ENCODE data around the gene KRT222. TPM values are rescaled to one million over a fixed set of nuclear protein-coding genes. Genes with fewer than 3 reads are reported as not detected.

Gene KRT222
- total and polyA plus RNA-seq, 2 of the 13 experiments (the other 11 are each of a cell fraction or from before 2014, with no cell fraction given), result not detected

Other genes with a start within 250 kb of the KRT222 start
- gene TOP2A, start 247.3 kb downstream of the KRT222 start, total RNA-seq (2016; rRNA removed; fragmentation: Illumina TruSeq; extraction: Trizol), result 327 and 614 TPM in 2 replicates
- 52.7 and 108 TPM in 2 replicates for gene TOP2A, start 247.3 kb downstream of the KRT222 start, polyA plus RNA-seq (2011; rRNA removed)
- 4.1 and 4.9 TPM in 2 replicates for gene IGFBP4, start 221.7 kb downstream of the KRT222 start, total RNA-seq (2016; rRNA removed; fragmentation: Illumina TruSeq; extraction: Trizol)
- 43.6 and 49.0 TPM in 2 replicates for gene IGFBP4, start 221.7 kb downstream of the KRT222 start, polyA plus RNA-seq (2011; rRNA removed)
- 0.58 TPM in 2 replicates for gene TNS4, start 163.6 kb downstream of the KRT222 start, total RNA-seq (2016; rRNA removed; fragmentation: Illumina TruSeq; extraction: Trizol)
- gene TNS4, start 163.6 kb downstream of the KRT222 start, polyA plus RNA-seq (2011; rRNA removed), result 1.7 and 2.1 TPM in 2 replicates
- gene CCR7, start 99.7 kb downstream of the KRT222 start, total RNA-seq (2016; rRNA removed; fragmentation: Illumina TruSeq; extraction: Trizol), result 0.04 TPM in 1 of 2 replicates, not detected in the other
- gene CCR7, start 99.7 kb downstream of the KRT222 start, polyA plus RNA-seq (2011; rRNA removed), result 0.53 and 0.55 TPM in 2 replicates
- 127 and 168 TPM in 2 replicates for gene SMARCE1, start 17.4 kb downstream of the KRT222 start, total RNA-seq (2016; rRNA removed; fragmentation: Illumina TruSeq; extraction: Trizol)
- 34.6 and 43.5 TPM in 2 replicates for gene SMARCE1, start 17.4 kb downstream of the KRT222 start, polyA plus RNA-seq (2011; rRNA removed)
- not detected in 2 replicates for gene KRT24, start 38.6 kb upstream of the KRT222 start, total RNA-seq (2016; rRNA removed; fragmentation: Illumina TruSeq; extraction: Trizol)
- not detected in 2 replicates for gene KRT24, start 38.6 kb upstream of the KRT222 start, polyA plus RNA-seq (2011; rRNA removed)
- not detected in 2 replicates for gene KRT25, start 90.2 kb upstream of the KRT222 start, total RNA-seq (2016; rRNA removed; fragmentation: Illumina TruSeq; extraction: Trizol)
- not detected in 2 replicates for gene KRT25, start 90.2 kb upstream of the KRT222 start, polyA plus RNA-seq (2011; rRNA removed)
- gene KRT26, start 107.0 kb upstream of the KRT222 start, total RNA-seq (2016; rRNA removed; fragmentation: Illumina TruSeq; extraction: Trizol), result not detected in 2 replicates
- gene KRT26, start 107.0 kb upstream of the KRT222 start, polyA plus RNA-seq (2011; rRNA removed), result not detected in 2 replicates
- not detected in 2 replicates for gene KRT27, start 117.4 kb upstream of the KRT222 start, total RNA-seq (2016; rRNA removed; fragmentation: Illumina TruSeq; extraction: Trizol)
- not detected in 2 replicates for gene KRT27, start 117.4 kb upstream of the KRT222 start, polyA plus RNA-seq (2011; rRNA removed)
- gene KRT28, start 134.8 kb upstream of the KRT222 start, total RNA-seq (2016; rRNA removed; fragmentation: Illumina TruSeq; extraction: Trizol), result not detected in 2 replicates
- gene KRT28, start 134.8 kb upstream of the KRT222 start, polyA plus RNA-seq (2011; rRNA removed), result not detected in 2 replicates
- gene KRT10, start 157.4 kb upstream of the KRT222 start, total RNA-seq (2016; rRNA removed; fragmentation: Illumina TruSeq; extraction: Trizol), result 25.1 and 25.7 TPM in 2 replicates
- gene KRT10, start 157.4 kb upstream of the KRT222 start, polyA plus RNA-seq (2011; rRNA removed), result 23.0 and 27.5 TPM in 2 replicates
- gene KRT12, start 202.0 kb upstream of the KRT222 start, total RNA-seq (2016; rRNA removed; fragmentation: Illumina TruSeq; extraction: Trizol), result 0.07 TPM in 1 of 2 replicates, not detected in the other
- 0.09 and 0.31 TPM in 2 replicates for gene KRT12, start 202.0 kb upstream of the KRT222 start, polyA plus RNA-seq (2011; rRNA removed)
- 0.13 and 0.14 TPM in 2 replicates for gene KRT20, start 220.1 kb upstream of the KRT222 start, total RNA-seq (2016; rRNA removed; fragmentation: Illumina TruSeq; extraction: Trizol)
- 0.20 and 1.0 TPM in 2 replicates for gene KRT20, start 220.1 kb upstream of the KRT222 start, polyA plus RNA-seq (2011; rRNA removed)

All from HepG2 (cell line).